Measurements from ENCODE around the gene ARAP1.

DNA sequence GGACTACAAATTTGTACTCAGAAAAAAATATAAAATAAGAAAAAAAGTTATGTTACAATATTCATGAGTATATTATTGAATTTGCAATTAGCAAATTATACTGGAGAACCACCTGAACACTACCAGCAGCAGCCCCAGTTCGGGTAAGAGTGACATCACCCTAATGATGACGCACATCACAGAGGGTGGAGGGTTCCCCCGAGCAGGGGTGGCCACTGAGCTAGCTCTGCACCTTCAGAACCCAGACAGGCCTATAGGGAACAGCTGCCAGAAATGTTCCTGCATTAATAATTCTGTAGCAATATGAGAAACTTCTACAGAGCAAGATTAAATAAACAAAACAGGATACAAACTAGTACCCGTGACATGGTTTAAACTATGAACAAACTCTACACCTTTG is 17.5 kb upstream of the ARAP1 start:
- TF ChIP-seq, protein P1, sequence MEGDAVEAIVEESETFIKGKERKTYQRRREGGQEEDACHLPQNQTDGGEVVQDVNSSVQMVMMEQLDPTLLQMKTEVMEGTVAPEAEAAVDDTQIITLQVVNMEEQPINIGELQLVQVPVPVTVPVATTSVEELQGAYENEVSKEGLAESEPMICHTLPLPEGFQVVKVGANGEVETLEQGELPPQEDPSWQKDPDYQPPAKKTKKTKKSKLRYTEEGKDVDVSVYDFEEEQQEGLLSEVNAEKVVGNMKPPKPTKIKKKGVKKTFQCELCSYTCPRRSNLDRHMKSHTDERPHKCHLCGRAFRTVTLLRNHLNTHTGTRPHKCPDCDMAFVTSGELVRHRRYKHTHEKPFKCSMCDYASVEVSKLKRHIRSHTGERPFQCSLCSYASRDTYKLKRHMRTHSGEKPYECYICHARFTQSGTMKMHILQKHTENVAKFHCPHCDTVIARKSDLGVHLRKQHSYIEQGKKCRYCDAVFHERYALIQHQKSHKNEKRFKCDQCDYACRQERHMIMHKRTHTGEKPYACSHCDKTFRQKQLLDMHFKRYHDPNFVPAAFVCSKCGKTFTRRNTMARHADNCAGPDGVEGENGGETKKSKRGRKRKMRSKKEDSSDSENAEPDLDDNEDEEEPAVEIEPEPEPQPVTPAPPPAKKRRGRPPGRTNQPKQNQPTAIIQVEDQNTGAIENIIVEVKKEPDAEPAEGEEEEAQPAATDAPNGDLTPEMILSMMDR (conservative IDR thresholded peaks at IDR 0.05; ENCODE audit: low read depth, low read length): no peak
- TF ChIP-seq EZH2 (IDR thresholded peaks at IDR 0.05; ENCODE audit: low read length, unreplicated experiment) (no peak), EZH2phosphoT487 (IDR thresholded peaks at IDR 0.05; ENCODE audit: borderline replicate concordance, low read length) (no peak)

All from PC-3 (cell line).